ENCODE data around the gene HSPA14.
"Not testable (repeated sequence)": the region's sequence is repeated elsewhere in the genome, so short reads cannot be mapped to it uniquely, and the experiment has no call there.

Gene HSPA14

DNA sequence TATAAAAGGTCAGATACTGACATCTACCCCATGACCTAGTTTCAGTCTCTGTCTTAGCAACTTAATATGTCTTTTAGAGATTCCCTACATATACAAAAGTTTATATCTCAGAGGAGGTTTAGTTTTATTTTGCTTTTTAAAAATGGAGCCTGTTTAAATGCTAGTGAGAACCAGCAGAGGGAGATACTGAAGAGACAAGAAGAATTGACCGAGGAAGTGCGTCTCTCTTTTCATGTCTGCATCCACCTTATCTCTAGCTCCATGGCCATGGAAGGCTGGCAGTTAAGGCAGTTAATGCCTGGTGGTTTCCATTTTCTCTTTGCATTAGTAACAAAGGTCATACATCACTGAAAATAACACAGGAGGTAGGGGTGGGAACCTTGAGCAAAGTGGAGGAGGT, 51.2 kb downstream of the HSPA14 start:
- no peak for DNase-seq (ENCODE audit: low read depth)

DNA sequence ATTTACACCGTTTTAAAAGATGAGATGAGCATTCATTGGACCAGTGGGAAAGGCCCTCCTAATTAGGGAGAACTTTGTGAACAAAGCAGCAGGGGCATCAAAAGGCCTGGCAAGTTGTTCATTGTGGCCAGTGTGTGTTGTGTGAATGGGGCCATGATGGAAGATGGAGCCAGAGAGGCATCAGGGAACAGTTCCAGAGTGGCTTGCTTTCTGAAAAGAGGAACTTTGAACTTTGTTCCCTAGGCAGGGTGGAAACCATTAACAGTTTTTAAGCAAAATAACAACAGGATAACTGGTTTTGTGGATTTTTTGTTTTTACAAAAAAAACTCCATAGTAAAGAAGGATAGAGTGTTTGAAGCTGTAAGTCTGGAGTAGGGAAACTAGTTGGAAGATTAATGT, 53.0 kb downstream of the HSPA14 start:
- no peak for DNase-seq (ENCODE audit: low read depth)

DNA sequence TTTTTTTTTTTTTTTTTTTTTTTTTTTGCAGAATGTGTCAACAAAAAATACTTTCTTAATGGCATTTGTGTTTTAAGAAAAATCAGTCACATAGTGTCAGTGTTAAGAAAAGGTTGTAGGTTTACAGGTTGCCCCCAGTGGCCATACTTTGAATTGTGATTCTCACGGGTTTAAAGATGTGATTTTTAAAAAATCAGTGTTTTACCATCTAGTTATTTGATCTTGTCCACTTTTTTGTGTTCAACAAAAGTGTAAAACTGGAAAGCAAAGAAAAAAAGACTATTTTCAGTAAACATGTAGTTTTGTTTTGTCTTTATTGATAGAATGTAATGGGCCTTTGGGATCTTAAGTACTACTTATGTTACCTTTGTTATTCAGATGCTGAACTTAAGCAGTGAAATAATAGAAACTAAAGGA, 66.2 kb downstream of the HSPA14 start:
- no peak for DNase-seq (ENCODE audit: low read depth)

DNA sequence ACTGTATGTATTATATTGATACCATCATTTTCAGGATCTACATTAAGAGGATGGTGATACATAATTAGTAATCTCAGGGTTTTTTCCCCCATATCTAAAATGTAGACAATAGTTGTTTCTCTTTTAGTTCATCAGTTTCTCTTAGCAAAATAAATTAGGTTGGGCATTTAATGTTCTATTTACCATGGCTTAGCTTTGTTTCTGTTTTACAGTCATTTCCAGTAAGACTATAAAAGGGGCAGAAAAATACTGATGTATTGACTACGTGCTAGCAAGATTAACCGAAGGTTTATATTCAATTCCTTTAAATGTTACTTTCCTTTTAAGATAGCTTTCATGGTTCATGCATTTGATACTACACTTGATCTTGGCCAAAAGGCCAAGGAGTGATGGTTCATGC, 66.8 kb downstream of the HSPA14 start:
- no peak for DNase-seq (ENCODE audit: low read depth)

DNA sequence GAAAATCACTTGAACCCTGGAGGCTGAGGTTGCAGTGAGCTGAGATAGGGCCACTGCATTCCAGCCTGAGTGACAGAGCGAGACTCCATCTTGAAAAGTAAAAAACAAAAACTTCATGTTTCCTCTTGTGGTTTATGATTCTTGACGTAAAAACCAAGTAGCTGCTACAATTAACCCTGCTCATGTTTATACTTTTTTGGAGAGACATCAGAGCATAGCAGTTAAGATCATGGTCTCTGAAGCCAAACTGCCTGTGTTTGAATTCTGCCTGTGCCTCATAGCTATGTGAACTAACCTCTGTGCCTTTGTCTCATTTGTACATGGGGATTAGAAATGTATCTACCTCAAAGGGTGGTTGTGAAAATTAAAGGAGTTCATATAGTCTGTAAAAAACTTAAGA, 67.8 kb downstream of the HSPA14 start:
- no peak for DNase-seq (ENCODE audit: low read depth)

DNA sequence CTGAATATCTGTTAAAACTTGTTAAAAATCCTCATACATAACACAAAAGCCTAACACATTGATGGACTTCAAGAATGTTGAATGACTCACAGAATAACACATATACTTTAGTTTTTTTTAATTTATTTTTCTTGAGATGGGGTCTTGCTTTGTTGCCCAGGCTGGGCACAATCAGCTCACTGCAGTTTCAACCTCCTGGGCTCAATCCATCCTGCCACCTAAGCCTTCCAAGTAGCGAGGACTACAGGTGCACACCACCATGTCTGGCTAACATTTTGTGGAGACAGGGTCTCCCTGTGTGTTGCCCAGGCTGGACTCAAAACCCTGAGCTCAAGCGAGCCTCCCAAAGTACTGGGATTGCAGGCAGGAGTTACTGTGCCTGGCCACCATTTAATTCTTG, 68.7 kb downstream of the HSPA14 start:
- no peak for DNase-seq (ENCODE audit: low read depth)

DNA sequence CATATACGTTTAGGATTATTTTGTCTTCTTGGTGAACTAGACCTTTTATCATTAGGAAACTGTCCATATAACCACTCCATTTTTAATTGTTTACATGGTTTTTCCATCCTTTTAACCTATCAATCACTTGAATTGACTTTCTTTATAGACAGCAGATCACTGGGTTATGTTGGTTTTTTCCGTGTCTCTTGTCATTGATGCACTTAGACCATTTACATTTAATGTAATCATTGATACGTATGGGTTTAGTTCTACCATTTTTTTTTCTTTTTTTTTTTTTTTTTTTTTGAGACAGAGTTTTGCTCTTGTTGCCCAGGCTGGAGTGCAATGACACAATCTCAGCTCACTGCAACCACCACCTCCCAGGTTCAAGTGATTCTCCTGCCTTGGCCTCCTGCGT, 69.5 kb downstream of the HSPA14 start:
- not testable (repeated sequence) for DNase-seq (ENCODE audit: low read depth)

DNA sequence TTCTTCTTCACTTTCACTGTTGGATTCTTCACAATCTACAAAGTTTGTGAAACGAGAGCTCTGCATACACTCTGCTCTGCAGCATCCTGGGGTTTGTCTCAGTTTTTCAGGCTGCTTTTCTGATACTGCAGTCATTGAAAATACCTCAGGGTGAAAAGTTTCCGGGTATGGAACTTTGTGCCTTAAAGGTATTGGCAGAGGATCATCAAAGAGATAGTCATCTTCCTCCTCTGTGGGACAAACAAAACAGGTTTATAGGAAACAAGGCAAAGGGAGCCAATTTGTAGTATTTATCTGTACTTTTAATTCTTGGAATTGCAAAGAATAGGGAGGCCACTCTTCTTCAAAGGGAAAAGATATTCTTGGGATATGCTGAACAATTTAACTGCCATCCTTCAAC, 71.0 kb downstream of the HSPA14 start:
- DNase-seq (ENCODE audit: low read depth), result no peak

DNA sequence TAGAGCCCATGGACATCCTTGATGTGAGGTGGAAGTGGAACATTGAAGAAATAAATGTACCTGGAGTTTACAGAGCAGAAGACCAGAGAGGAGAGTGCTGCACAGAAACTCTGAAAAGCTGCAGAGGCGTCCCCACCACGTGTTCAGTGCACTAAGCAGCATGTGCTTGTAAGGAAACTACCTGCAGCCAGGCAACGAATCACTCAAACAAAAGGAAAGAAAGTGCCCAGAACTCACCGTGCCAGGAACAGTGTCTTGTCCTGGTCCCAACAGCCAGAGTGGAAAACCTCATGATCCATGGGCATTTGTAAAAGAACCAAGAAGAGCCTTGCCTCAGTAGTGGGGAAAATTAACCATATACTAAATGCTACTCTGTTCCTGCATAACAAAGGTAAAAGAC, 72.8 kb downstream of the HSPA14 start:
- DNase-seq (ENCODE audit: low read depth), result no peak

DNA sequence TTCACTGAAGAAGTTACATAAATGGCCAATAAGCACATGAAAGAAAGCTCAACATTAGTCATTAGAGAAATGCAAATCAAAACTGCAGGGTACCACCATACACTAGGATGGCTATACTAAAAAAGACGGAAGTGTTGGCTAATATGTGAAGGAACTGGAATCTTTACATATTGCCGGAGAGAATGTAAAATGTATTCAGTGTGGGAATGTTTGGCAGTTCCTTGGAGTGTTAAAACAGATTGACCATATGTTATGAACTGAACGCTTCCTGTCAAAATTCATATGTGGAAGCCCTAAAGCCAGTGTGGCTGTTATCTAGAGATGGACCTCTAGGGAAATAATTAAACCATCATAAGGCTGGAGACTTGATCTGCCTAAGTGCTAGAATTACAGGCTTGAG, 73.7 kb downstream of the HSPA14 start:
- no peak for DNase-seq (ENCODE audit: low read depth)

DNA sequence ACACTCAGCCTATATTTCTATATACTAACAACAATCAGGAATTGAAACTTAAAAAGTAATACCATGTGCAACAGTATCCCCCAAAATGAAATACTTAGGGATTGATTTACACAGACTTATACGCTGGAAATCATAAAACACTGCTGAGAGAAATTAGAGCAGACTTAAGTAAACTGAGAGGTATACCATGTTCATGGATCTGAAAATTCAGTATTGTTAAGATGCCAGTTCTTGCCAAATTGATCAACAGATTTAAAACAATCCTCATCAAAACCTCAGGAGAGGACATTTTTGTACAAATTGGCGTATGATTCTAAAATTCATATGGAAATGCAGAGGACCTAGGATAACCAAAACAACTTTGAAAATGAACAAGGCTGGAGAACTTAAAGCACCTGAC, 78.5 kb downstream of the HSPA14 start:
- DNase-seq (ENCODE audit: low read depth), result no peak

DNA sequence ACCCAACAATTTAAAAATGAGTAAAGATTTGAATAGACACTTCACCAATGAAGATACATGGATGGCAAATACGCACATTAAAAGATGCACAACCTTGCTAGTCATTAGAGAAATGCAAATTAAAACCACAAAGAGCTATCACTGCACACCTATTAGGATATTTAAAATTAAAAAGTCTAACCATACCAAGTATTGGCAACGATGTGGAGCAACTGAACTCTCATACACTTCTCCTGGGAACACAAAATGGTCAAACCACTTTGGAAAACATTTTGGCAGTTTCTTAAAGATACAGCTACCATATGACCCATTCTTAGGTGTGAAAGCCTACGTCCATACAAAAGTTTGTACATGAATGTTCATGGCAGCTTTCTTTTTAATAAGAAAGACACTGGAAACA, 79.7 kb downstream of the HSPA14 start:
- no peak for DNase-seq (ENCODE audit: low read depth)

DNA sequence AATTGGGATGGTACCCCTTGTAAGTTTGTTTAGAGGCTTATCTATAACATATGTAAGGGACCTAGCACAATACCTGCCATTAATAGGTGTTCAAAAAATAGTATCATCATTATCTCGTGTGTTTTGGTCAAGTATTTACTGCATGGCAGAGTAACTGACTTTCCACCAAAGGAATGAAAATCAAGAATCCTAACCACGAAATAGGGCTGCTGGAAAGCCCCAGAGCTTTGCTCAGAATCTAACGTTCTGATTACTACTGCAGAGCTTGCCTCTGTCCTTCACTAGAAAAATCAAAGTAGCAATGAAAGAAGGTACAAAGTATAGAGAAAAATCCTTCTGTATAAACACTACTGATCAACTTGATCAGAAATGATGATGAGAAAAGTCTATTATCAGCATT, 80.9 kb downstream of the HSPA14 start:
- no peak for DNase-seq (ENCODE audit: low read depth)

Data from stimulated activated CD8-positive, alpha-beta memory T cell treated with anti-CD3 and anti-CD28 coated beads, Interleukin-12 subunit alpha, Interleukin-12 subunit beta, amount 100 ng/mL, for 1 hour (primary cell).